Loucy (cell line): ENCODE measurements around the gene CHRNA3.

Experiments used
- EZH2phosphoT487 ChIP-seq: fragments of 200-600 bp; IDR thresholded peaks from 2 replicates; pipeline ENCODE4 v1.6.1; 2018; ENCODE audit warnings: antibody characterized with exemption, mild to moderate bottlenecking, moderate library complexity, borderline replicate concordance
- TF ChIP-seq, protein P1 (sequence below): fragments of 200-600 bp; sonication (generic); conservative IDR thresholded peaks from 2 replicates; pipeline ENCODE4 v1.5.1; 2014; ENCODE audit warnings: mild to moderate bottlenecking, antibody characterized with exemption, low read length

DNA sequence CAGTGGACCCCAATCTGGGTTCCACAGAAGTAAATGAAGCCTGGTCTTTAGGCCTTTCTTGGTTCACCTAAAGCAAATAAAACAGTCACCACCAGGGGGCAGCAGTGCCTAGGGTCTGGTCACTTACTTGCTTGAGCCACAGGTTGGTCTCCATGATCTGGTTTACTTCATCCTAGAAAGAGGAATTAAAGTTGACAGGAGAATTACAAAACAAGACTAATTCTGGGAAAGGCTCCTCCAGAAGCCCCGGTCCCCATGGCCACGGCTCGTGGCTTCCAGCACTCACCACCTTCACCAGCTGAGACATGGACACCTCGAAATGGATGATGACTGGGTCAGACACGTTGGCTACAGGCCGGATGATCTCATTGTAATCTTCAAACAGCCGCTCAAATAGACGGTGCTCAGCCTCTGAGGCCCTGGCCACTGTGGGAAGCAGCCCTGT is 2.3 kb downstream of the CHRNA3 start:
- TF ChIP-seq, protein P1, sequence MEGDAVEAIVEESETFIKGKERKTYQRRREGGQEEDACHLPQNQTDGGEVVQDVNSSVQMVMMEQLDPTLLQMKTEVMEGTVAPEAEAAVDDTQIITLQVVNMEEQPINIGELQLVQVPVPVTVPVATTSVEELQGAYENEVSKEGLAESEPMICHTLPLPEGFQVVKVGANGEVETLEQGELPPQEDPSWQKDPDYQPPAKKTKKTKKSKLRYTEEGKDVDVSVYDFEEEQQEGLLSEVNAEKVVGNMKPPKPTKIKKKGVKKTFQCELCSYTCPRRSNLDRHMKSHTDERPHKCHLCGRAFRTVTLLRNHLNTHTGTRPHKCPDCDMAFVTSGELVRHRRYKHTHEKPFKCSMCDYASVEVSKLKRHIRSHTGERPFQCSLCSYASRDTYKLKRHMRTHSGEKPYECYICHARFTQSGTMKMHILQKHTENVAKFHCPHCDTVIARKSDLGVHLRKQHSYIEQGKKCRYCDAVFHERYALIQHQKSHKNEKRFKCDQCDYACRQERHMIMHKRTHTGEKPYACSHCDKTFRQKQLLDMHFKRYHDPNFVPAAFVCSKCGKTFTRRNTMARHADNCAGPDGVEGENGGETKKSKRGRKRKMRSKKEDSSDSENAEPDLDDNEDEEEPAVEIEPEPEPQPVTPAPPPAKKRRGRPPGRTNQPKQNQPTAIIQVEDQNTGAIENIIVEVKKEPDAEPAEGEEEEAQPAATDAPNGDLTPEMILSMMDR = peak; percentile 89
- no peak for TF ChIP-seq EZH2phosphoT487
